GM12874 (cell line): Measurements from ENCODE around the gene FRMD6.

Experiments used
- TF ChIP-seq, protein P1 (sequence below): IDR thresholded peaks from 2 replicates; pipeline ENCODE4 v1.5.1; 2011; ENCODE audit warnings: low read depth, mild to moderate bottlenecking, control low read depth, low read length, moderate library complexity; ENCODE audit not compliant: insufficient read depth

The FRMD6 gene

DNA sequence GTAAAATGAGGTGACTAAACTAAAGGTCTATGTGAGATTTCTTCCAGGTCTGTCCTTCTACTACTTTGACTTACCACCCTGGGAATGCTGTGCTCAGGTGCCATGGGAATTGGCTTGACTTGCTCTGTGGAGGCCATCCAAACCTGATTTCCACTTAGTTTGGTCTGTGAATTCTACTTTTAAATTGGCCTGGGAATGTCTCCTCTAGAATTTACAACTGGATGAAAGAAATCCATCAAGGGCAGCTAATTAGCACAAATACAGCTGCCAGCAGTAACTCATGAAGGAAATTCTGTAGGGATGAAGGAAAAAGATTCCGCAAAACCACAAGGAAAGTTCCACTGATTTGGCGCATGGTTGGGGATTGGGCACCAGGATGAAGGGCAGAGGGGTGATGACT lies 31.7 kb upstream of the FRMD6 start:
- TF ChIP-seq, protein P1, sequence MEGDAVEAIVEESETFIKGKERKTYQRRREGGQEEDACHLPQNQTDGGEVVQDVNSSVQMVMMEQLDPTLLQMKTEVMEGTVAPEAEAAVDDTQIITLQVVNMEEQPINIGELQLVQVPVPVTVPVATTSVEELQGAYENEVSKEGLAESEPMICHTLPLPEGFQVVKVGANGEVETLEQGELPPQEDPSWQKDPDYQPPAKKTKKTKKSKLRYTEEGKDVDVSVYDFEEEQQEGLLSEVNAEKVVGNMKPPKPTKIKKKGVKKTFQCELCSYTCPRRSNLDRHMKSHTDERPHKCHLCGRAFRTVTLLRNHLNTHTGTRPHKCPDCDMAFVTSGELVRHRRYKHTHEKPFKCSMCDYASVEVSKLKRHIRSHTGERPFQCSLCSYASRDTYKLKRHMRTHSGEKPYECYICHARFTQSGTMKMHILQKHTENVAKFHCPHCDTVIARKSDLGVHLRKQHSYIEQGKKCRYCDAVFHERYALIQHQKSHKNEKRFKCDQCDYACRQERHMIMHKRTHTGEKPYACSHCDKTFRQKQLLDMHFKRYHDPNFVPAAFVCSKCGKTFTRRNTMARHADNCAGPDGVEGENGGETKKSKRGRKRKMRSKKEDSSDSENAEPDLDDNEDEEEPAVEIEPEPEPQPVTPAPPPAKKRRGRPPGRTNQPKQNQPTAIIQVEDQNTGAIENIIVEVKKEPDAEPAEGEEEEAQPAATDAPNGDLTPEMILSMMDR, result no peak

DNA sequence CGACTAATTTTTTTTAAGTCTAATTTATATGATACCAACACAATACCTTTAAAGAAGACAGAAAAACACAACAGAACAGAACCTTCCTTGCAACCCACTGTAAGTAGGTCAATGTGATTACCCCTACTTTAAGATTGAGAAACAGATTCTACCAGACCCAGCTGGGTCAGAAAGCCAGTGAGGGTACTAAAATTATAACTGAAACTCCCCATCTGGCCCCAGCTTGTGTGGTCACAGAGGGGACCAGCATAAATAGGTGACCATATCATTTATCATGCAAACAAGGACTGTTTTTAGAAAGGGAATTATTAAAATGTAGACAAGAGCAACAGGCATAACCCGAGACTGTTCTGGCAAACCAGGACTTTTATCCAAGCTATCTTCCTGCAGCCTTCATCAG lies 30.1 kb upstream of the FRMD6 start:
- TF ChIP-seq, protein P1, result no peak

DNA sequence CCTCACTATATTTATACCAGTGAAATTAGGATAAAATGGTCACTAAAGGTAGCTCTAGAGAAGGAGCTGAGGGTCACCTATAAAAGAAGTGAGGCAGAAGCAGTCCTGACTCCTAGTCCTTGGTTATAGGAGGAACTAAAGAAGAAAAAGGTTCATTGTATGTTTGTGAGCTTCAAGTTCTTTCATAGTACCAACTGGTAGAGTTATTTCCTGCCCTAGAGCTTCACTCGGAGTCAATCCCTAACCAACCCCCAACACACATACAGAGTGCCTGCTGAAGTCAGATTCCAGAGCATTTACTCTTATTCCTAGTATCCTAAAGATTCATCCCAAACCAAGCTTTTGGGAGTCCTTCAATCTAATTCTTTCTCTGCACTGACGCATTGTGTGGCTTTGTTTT lies 29.3 kb upstream of the FRMD6 start:
- TF ChIP-seq, protein P1, result no peak

DNA sequence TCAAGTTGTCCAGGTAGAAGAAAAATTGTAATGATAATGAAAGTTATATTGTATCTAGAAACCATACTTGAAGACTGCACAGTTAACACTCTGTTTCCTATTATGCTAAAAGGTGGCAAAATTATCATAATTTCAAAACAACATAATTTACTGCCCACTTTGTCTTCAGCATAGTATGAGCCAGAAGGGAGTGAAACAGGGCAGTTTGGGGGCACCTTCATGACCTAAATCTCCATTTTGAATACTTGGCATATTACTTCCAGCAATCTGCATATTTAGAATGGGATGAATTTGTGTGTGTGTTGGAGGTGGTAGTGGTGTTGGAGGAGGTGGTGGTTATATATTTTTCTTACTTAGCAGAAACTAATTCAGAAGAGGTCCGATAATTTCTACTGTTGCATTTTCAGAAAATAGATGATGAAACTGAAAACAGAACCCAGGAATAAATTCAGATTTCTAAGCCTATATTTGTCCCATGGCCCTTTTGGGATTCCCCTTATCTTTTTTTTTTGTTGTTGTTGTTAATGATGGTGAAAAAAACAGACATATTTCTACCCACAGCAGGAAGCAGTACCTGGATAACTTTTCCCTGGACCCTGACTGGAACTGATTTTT lies 26.6 kb upstream of the FRMD6 start:
- TF ChIP-seq, protein P1, result no peak

DNA sequence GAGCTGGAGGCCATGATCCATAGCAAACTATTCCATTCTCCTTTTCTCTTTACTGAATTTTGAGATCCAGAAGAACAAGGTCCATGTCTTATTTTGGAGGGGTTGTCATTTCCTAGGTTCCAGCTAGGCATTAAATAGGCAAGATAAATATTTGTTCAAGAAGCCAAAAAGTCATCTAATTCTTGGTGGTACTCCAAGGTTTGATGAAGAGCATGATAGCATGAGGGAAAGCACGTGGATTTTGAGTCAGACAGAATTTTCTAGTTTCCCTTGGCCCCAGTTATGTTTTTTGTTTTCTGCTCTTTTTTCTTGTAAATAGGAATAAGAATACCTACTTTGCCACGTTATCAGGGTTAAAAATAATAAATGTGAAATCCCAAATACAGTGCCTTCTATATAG lies 25.5 kb upstream of the FRMD6 start:
- TF ChIP-seq, protein P1, result no peak

DNA sequence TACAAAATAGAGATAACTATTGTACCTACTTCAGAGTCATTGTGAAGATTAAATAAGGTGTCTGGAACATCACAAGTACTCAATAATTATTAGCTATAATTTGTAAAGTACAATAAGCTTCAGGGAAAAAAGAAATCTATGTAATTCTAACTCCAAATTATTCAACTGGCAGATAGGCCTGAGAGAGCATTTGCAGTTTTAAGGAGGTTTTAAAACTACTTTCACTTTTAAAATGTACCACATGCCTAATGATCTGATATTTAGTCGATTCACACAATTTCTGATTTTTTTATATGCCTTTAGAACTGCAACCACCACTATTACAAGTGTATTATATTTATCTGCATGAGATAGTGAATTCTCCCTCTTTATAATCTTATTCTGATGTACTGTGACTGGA lies 24.9 kb upstream of the FRMD6 start:
- TF ChIP-seq, protein P1, result no peak

DNA sequence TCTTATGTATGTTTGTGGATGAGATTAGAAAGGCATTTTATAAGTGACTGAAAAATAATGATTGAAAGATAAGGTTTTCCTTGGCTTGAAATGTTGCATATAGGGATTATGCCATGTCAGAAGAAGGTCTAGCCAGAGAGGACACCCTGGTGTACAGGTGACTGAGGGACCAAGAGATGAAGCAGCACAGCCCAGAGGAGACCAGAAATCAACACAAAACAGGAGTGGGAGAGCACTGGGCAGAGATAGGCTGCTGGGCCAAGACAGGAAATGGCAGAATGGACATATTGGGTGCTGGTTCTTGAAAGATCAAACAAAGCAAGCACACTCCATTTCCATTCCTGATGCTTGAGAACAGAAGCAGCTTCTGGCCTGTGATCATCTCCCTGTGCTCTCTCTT lies 24.4 kb upstream of the FRMD6 start:
- TF ChIP-seq, protein P1, result no peak
